ENCODE data around the gene MSI2. TPM values are rescaled to one million over a fixed set of nuclear protein-coding genes. Genes with fewer than 3 reads are reported as not detected.

MSI2 gene
- polyA plus RNA-seq, 3 donors: 82.8 to 94.6 (median 84.0) TPM

DNA sequence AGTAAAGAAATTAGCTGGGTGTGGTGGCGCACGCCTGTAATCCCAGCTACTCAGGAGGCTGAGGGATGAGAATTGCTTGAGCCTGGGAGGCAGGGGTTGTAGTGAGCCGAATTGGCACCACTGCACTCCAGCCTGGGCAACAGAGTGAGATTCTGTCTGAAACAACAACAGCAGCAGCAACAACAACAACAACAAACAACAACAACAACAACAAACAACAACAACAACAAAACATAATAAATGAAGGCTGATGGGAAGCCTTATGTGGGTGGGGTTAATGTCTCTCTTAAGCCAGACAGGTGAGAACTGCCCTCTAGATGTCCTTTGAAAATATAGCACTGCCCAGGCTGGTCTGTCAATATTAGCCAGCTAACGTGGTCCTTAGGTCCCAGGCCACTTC lies 107.3 kb downstream of the MSI2 start:
- DNase-seq (ENCODE audit: low read depth in 3 of 3, low spot score in 2 of 3): no peak

- no peak for DNase-seq (ENCODE audit: low read depth in 3 of 3, low spot score in 2 of 3)
Measured at GRCh38 chr17:57363998-57364643, 107.8 kb downstream of the MSI2 start.

DNA sequence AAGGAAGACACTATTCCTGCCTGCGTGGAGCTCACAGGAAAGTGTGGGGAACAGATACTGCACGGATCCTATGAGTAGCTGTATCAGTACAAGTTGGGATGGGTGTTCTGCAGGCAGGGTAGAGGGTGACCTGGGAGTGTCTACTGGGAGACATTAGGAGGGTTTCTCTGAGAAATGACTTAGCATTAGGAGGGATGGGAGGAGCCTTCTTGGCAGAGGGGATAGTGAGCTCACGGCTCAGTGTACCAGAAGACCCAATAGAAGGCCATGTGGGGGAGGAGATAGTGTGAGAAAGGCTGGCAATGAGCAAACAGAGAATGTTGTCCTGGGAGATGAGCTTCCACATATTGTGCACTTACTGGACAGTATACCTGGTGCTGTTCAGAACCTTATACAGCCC lies 109.1 kb downstream of the MSI2 start:
- DNase-seq (ENCODE audit: low read depth in 3 of 3, low spot score in 2 of 3): no peak

- DNase-seq (ENCODE audit: low read depth in 3 of 3, low spot score in 2 of 3): no peak
Measured at GRCh38 chr17:57366177-57366557, 109.8 kb downstream of the MSI2 start.

GRCh38 chr17:57366558-57367351 lies 110.4 kb downstream of the MSI2 start:
- no peak for DNase-seq (ENCODE audit: low read depth in 3 of 3, low spot score in 2 of 3)

GRCh38 chr17:57368637-57369336 lies 112.5 kb downstream of the MSI2 start:
- DNase-seq (ENCODE audit: low read depth in 3 of 3, low spot score in 2 of 3): no peak

DNA sequence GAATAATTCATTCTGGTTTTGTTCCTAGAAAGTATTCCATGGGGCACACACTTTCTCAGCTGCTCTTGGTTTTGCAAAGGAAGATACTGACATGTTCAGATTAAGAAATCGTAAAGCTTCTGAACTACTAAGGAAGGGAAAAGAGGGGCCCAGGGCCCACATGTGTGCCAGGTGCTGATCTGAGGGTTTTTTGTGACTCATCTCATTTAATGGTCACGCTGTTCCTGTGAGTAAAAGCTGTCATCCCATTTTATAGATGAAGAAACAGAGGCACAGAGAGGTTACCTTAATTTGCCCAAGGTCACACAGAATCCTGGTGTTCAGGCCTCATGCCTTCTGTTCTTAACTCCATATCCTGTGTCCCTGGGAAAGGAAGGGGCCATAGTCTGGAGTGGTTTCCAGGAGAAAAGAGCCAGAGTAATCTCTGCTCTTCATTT lies 113.2 kb downstream of the MSI2 start:
- no peak for DNase-seq (ENCODE audit: low read depth in 3 of 3, low spot score in 2 of 3)

GRCh38 chr17:57370037-57370581 lies 113.8 kb downstream of the MSI2 start:
- no peak for DNase-seq (ENCODE audit: low read depth in 3 of 3, low spot score in 2 of 3)

- no peak for DNase-seq (ENCODE audit: low read depth in 3 of 3, low spot score in 2 of 3)
Measured at GRCh38 chr17:57370619-57371018, 114.3 kb downstream of the MSI2 start.

DNA sequence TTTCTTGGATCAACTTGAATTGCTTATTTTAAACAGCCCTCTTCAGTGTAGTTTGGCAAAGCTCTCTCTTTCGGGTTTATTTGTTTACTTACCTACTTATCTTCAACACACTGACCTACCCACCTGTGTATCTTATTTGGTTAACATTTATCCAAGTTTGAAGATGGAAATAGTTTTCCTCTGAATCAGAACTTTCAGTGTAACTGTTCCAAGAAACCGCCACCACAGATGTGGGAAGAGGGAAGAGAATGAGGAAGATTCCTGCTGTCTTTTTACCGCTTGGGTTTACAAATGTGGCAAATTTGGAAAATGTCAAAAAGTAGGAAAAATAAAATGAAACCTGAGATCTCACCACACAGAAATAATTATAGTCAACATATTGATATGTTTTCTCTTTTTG lies 115.8 kb downstream of the MSI2 start:
- DNase-seq (ENCODE audit: low read depth in 3 of 3, low spot score in 2 of 3): no peak

GRCh38 chr17:57373048-57373447 lies 116.7 kb downstream of the MSI2 start:
- no peak for DNase-seq (ENCODE audit: low read depth in 3 of 3, low spot score in 2 of 3)

GRCh38 chr17:57373756-57374155 lies 117.4 kb downstream of the MSI2 start:
- DNase-seq (ENCODE audit: low read depth in 3 of 3, low spot score in 2 of 3): no peak

- DNase-seq (ENCODE audit: low read depth in 3 of 3, low spot score in 2 of 3): no peak
Measured at GRCh38 chr17:57375040-57375769, 118.9 kb downstream of the MSI2 start.

GRCh38 chr17:57375770-57376225 lies 119.5 kb downstream of the MSI2 start:
- no peak for DNase-seq (ENCODE audit: low read depth in 3 of 3, low spot score in 2 of 3)

- DNase-seq (ENCODE audit: low read depth in 3 of 3, low spot score in 2 of 3): no peak
Measured at GRCh38 chr17:57377094-57377493, 120.8 kb downstream of the MSI2 start.

DNA sequence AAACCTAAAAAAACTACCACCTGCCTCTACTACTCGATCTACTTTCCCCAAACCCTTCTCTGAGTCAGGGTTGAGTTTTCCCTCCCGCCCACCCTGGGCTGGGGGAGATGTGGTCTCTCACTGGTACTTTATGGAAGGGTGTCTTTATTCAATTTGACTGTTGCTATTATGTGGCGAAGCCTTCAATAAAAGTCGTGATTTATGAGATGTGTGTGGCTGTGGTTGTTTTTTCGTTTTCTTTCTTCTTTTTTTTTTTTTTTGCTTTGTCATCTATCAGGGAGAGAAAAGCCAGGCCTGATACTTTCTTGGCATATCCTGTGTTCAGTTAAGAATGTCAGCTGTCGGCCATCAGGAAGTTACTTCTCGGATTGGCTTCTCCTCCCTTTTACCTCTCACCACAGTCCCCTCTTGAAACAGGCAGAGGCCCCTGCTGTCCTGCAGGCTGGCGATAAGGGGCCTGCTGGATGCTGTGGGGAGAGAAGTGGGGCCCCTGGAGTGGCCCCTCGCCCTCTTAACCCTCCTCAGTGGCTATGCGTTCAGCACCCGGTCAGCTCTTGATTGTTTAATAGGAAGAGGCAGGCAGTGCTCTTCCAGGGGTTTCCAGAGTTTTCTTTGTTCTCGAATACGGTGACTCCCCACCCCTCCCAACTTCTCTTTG lies 123.0 kb downstream of the MSI2 start:
- no peak for DNase-seq (ENCODE audit: low read depth in 3 of 3, low spot score in 2 of 3)

DNA sequence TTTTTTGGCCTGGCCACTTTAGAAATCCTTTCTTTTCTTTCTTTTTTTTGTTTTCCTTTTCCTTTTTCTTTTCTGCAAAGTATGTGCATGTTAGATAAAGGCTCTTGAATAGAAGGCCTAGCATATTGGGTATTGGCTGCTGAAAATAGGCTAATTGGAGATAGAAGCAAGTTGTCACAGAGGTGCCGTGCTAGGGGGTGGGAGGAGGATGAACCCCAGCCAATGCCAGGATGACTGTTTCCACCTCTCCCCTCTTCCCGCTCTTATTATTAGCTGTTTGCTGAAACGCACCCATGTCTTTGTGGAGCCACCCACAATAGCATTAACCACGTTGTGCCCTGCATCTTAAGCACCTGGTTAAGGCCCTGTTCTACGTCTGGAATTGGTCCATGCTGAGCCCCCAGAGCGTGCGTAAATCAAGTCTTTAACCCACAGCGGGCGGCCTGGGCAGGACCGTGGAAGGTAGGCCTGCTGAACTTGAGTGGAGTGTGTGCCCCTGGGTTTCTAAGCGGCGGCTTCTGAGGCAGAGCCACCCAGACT lies 123.6 kb downstream of the MSI2 start:
- DNase-seq (ENCODE audit: low read depth in 3 of 3, low spot score in 2 of 3): no peak

GRCh38 chr17:57381498-57381897 lies 125.2 kb downstream of the MSI2 start:
- no peak for DNase-seq (ENCODE audit: low read depth in 3 of 3, low spot score in 2 of 3)

DNA sequence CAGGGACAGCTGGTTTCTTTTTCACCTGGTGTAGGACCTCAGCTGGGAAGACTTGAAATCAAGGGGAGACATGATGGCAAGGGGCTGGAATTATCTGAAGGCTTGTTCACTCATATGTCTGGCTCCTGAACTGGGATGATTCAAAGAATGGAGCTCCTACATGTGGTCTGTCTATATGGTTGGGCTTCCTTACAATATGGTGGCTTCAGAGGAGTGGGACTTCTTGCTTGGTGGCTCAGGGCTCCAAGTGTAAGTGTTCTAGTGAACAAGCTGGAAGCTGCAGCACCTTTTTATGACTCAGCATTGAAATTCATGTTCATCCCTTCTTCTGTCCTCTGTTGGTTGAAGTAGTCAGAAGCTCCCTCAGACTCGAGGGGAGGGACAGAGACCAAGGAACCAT lies 127.9 kb downstream of the MSI2 start:
- no peak for DNase-seq (ENCODE audit: low read depth in 3 of 3, low spot score in 2 of 3)

GRCh38 chr17:57385975-57386374 lies 129.7 kb downstream of the MSI2 start:
- DNase-seq (ENCODE audit: low read depth in 3 of 3, low spot score in 2 of 3): no peak
